T-helper 2 cell treated with Interferon-gamma antibody and Interleukin-4, amounts not matched to agents 5 μg/mL and 100 μg/mL, for 36 hours (primary cell): ENCODE data around the gene VAV3.

ENCODE experiments used
- DNase-seq: peaks from one replicate; pipeline ENCODE4 v3.0.0; 2021; ENCODE audit warnings: low spot score
- H3K27ac Mint-ChIP-seq: one replicate; pipeline ENCODE4 v1.8.0; 2021; ENCODE audit warnings: mild to moderate bottlenecking, mixed read lengths
- H3K27me3 Mint-ChIP-seq: one replicate; pipeline ENCODE4 v1.8.0; 2021; ENCODE audit warnings: low read depth, mixed read lengths
- H3K36me3 Mint-ChIP-seq: one replicate; pipeline ENCODE4 v1.8.0; 2021; ENCODE audit warnings: low read depth, mixed read lengths
- H3K4me1 Mint-ChIP-seq: one replicate; pipeline ENCODE4 v1.8.0; 2021; ENCODE audit warnings: low read depth, mixed read lengths
- H3K4me3 Mint-ChIP-seq: one replicate; pipeline ENCODE4 v1.8.0; 2022; ENCODE audit warnings: mild to moderate bottlenecking, moderate library complexity, mixed read lengths
- H3K9me3 Mint-ChIP-seq: one replicate; pipeline ENCODE4 v1.8.0; 2021; ENCODE audit warnings: mixed read lengths

Gene VAV3

GRCh38 chr1:107590900-107591622 lies 373.9 kb downstream of the VAV3 start:
- Mint-ChIP-seq H3K27me3 (no peaks in the 10 kb centered on the region), H3K9me3 (no peaks in the 10 kb centered on the region), H3K4me3 (no peak overlapping the region), H3K36me3 (no peaks in the 10 kb centered on the region), H3K27ac (no peak overlapping the region), H3K4me1 (peaks cover 12% of the 10 kb centered on the region)
- no peak for DNase-seq

GRCh38 chr1:107590087-107590486 lies 374.9 kb downstream of the VAV3 start:
- DNase-seq = no peak
- Mint-ChIP-seq H3K9me3 (no peaks in the 10 kb centered on the region), H3K27ac (no peak overlapping the region), H3K4me1 (peaks cover 12% of the 10 kb centered on the region), H3K4me3 (no peak overlapping the region), H3K27me3 (no peaks in the 10 kb centered on the region), H3K36me3 (no peaks in the 10 kb centered on the region)

- H3K27ac Mint-ChIP-seq = no peak overlapping the region
- H3K4me3 Mint-ChIP-seq = no peak overlapping the region
- no peaks in the 10 kb centered on the region for H3K9me3 Mint-ChIP-seq
- no peaks in the 10 kb centered on the region for H3K36me3 Mint-ChIP-seq
- DNase-seq = no peak
- H3K4me1 Mint-ChIP-seq = no peaks in the 10 kb centered on the region
- H3K27me3 Mint-ChIP-seq = no peaks in the 10 kb centered on the region
These were observed 376.7 kb downstream of the VAV3 start for GRCh38 chr1:107588321-107588720.

GRCh38 chr1:107575226-107575625 lies 389.8 kb downstream of the VAV3 start:
- Mint-ChIP-seq H3K9me3 (no peaks in the 10 kb centered on the region), H3K4me3 (no peak overlapping the region), H3K27me3 (no peaks in the 10 kb centered on the region), H3K27ac (no peak overlapping the region), H3K36me3 (no peaks in the 10 kb centered on the region), H3K4me1 (no peaks in the 10 kb centered on the region)
- DNase-seq = no peak

- Mint-ChIP-seq H3K4me1 (no peaks in the 10 kb centered on the region), H3K27ac (no peak overlapping the region), H3K4me3 (no peak overlapping the region), H3K36me3 (no peaks in the 10 kb centered on the region), H3K27me3 (no peaks in the 10 kb centered on the region), H3K9me3 (no peaks in the 10 kb centered on the region)
- DNase-seq = no peak
These were observed 390.9 kb downstream of the VAV3 start for GRCh38 chr1:107574044-107574443.

- Mint-ChIP-seq H3K4me1 (no peaks in the 10 kb centered on the region), H3K36me3 (no peaks in the 10 kb centered on the region), H3K4me3 (no peak overlapping the region), H3K27ac (no peak overlapping the region), H3K9me3 (no peaks in the 10 kb centered on the region), H3K27me3 (no peaks in the 10 kb centered on the region)
- DNase-seq = no peak
These were observed 392.2 kb downstream of the VAV3 start for GRCh38 chr1:107572674-107573211.

- Mint-ChIP-seq H3K36me3 (no peaks in the 10 kb centered on the region), H3K4me3 (no peak overlapping the region), H3K27ac (no peak overlapping the region), H3K4me1 (no peaks in the 10 kb centered on the region), H3K27me3 (no peaks in the 10 kb centered on the region), H3K9me3 (no peaks in the 10 kb centered on the region)
- no peak for DNase-seq
These were observed 394.2 kb downstream of the VAV3 start for GRCh38 chr1:107570768-107571167.

GRCh38 chr1:107563441-107563840 lies 401.5 kb downstream of the VAV3 start:
- no peak for DNase-seq
- H3K4me1 Mint-ChIP-seq = no peaks in the 10 kb centered on the region
- no peaks in the 10 kb centered on the region for H3K9me3 Mint-ChIP-seq
- H3K27me3 Mint-ChIP-seq = no peaks in the 10 kb centered on the region
- H3K4me3 Mint-ChIP-seq = no peak overlapping the region
- H3K27ac Mint-ChIP-seq = no peak overlapping the region
- H3K36me3 Mint-ChIP-seq = no peaks in the 10 kb centered on the region

- H3K4me3 Mint-ChIP-seq = no peak overlapping the region
- H3K27ac Mint-ChIP-seq = no peak overlapping the region
- no peaks in the 10 kb centered on the region for H3K9me3 Mint-ChIP-seq
- no peaks in the 10 kb centered on the region for H3K4me1 Mint-ChIP-seq
- no peak for DNase-seq
- H3K36me3 Mint-ChIP-seq = no peaks in the 10 kb centered on the region
- no peaks in the 10 kb centered on the region for H3K27me3 Mint-ChIP-seq
These were observed 405.1 kb downstream of the VAV3 start for GRCh38 chr1:107559881-107560280.

- Mint-ChIP-seq H3K4me1 (no peaks in the 10 kb centered on the region), H3K27ac (no peak overlapping the region), H3K9me3 (no peaks in the 10 kb centered on the region), H3K36me3 (no peaks in the 10 kb centered on the region), H3K27me3 (no peaks in the 10 kb centered on the region), H3K4me3 (no peak overlapping the region)
- no peak for DNase-seq
These were observed 407.9 kb downstream of the VAV3 start for GRCh38 chr1:107557095-107557494.

- Mint-ChIP-seq H3K27me3 (no peaks in the 10 kb centered on the region), H3K27ac (no peak overlapping the region), H3K4me3 (no peak overlapping the region), H3K36me3 (no peaks in the 10 kb centered on the region), H3K4me1 (no peaks in the 10 kb centered on the region), H3K9me3 (no peaks in the 10 kb centered on the region)
- no peak for DNase-seq
These were observed 409.4 kb downstream of the VAV3 start for GRCh38 chr1:107555578-107555977.

- Mint-ChIP-seq H3K36me3 (no peaks in the 10 kb centered on the region), H3K4me1 (no peaks in the 10 kb centered on the region), H3K27ac (no peak overlapping the region), H3K27me3 (no peaks in the 10 kb centered on the region), H3K9me3 (no peaks in the 10 kb centered on the region), H3K4me3 (no peak overlapping the region)
- no peak for DNase-seq
These were observed 412.2 kb downstream of the VAV3 start for GRCh38 chr1:107552781-107553180.

GRCh38 chr1:107551456-107551855 lies 413.5 kb downstream of the VAV3 start:
- DNase-seq = no peak
- Mint-ChIP-seq H3K27me3 (no peaks in the 10 kb centered on the region), H3K4me1 (no peaks in the 10 kb centered on the region), H3K9me3 (no peaks in the 10 kb centered on the region), H3K4me3 (no peak overlapping the region), H3K36me3 (no peaks in the 10 kb centered on the region), H3K27ac (no peak overlapping the region)

- no peak overlapping the region for H3K27ac Mint-ChIP-seq
- H3K27me3 Mint-ChIP-seq = no peaks in the 10 kb centered on the region
- no peak overlapping the region for H3K4me3 Mint-ChIP-seq
- H3K9me3 Mint-ChIP-seq = no peaks in the 10 kb centered on the region
- DNase-seq = no peak
- no peaks in the 10 kb centered on the region for H3K36me3 Mint-ChIP-seq
- H3K4me1 Mint-ChIP-seq = no peaks in the 10 kb centered on the region
These were observed 414.6 kb downstream of the VAV3 start for GRCh38 chr1:107550358-107550757.
